Urinary bladder (tissue), 4 donors: Measurements from ENCODE around the gene ZFPM1. TPM values are rescaled to one million over a fixed set of nuclear protein-coding genes. Genes with fewer than 3 reads are reported as not detected.

Source experiments
- DNase-seq: peaks from one replicate; pipeline ENCODE4 v3.0.0-alpha.2; 2015; ENCODE audit errors: extremely low spot score
- H3K27ac ChIP-seq: one replicate; pipeline ENCODE4 v1.5.1; 2013; ENCODE audit warnings: low read depth, mild to moderate bottlenecking, moderate library complexity
- H3K36me3 ChIP-seq: one replicate; pipeline ENCODE4 v1.6.1; 2013; ENCODE audit warnings: mild to moderate bottlenecking, moderate library complexity; ENCODE audit not compliant: insufficient read depth
- H3K4me1 ChIP-seq: one replicate; pipeline ENCODE4 v1.6.1; 2013; ENCODE audit warnings: mild to moderate bottlenecking, moderate library complexity; ENCODE audit not compliant: insufficient read depth
- H3K4me3 ChIP-seq: one replicate; pipeline ENCODE4 v1.5.1; 2013; ENCODE audit warnings: low read depth, low read length
- WGBS: extraction: QIAGEN DNeasy Blood & Tissue Kit; methylation state at CpG from one replicate; pipeline ENCODE4 v1.1.7; 2013; 5-methylcytosine and 5-hydroxymethylcytosine counted together
- polyA plus RNA-seq: library from polyadenylated mRNA; stranded (reverse); fragments of 200-250 nt; gene quantifications from one replicate; pipeline ENCODE4 v1.2.3, GENCODE V29; 2013
- total RNA-seq: library from RNA; depleted of rRNA; stranded (reverse); fragments of >200 nt; gene quantifications from one replicate; pipeline ENCODE4 v1.2.3, GENCODE V29; 2014
- donor health status: healthy with polysubstance abuse.
- donor health status: healthy.

ZFPM1 gene
- total and polyA plus RNA-seq, 2 donors: 2.1 to 2.7 TPM

GRCh38 chr16:88444826-88445582 is 8.1 kb upstream of the ZFPM1 start:
- H3K36me3 ChIP-seq: no peaks in the 10 kb centered on the region
- DNase-seq: no peak
- H3K27ac ChIP-seq: no peak overlapping the region
- H3K4me3 ChIP-seq: no peak overlapping the region
- 53% methylated on average over 32 of the region's 32 CpGs for WGBS
- H3K4me1 ChIP-seq: no peaks in the 10 kb centered on the region

GRCh38 chr16:88445583-88445960 is 7.5 kb upstream of the ZFPM1 start:
- Histone ChIP-seq H3K4me3 (no peak overlapping the region), H3K27ac (no peak overlapping the region), H3K36me3 (no peaks in the 10 kb centered on the region), H3K4me1 (no peaks in the 10 kb centered on the region)
- no peak for DNase-seq
- 65% methylated on average over 25 of the region's 25 CpGs for WGBS

GRCh38 chr16:88446061-88446460 is 7.0 kb upstream of the ZFPM1 start:
- Histone ChIP-seq H3K4me3 (no peak overlapping the region), H3K36me3 (no peaks in the 10 kb centered on the region), H3K4me1 (no peaks in the 10 kb centered on the region), H3K27ac (no peak overlapping the region)
- DNase-seq: no peak
- WGBS: 85% methylated on average over 25 of the region's 25 CpGs

DNA sequence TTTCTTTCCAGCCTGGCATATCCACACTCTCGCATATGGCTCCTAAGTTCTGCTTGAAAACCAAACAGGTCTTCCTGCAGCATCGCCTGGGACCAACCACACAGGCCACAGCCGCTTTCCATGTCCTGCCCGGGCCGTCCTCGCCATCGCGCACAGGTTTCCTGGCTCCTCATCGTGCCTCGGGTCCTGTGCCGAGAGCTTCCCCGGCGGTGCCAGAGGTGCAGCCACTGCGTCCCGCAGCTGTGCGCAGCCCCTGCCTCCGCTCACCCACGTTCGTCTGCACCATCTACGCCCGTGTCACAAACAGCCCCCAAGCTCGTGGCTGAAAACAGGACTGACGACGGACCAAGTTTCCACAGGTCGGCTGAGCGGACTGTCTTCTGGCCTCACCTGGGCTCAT is 6.3 kb upstream of the ZFPM1 start:
- Histone ChIP-seq H3K4me3 (no peak overlapping the region), H3K27ac (no peak overlapping the region), H3K4me1 (no peaks in the 10 kb centered on the region), H3K36me3 (no peaks in the 10 kb centered on the region)
- WGBS: 88% methylated on average over 26 of the region's 26 CpGs
- DNase-seq: no peak

GRCh38 chr16:88447881-88448280 is 5.2 kb upstream of the ZFPM1 start:
- WGBS: 43% methylated on average over 5 of the region's 5 CpGs
- no peak overlapping the region for H3K27ac ChIP-seq
- no peak for DNase-seq
- H3K4me3 ChIP-seq: no peak overlapping the region
- no peaks in the 10 kb centered on the region for H3K36me3 ChIP-seq
- H3K4me1 ChIP-seq: no peaks in the 10 kb centered on the region

DNA sequence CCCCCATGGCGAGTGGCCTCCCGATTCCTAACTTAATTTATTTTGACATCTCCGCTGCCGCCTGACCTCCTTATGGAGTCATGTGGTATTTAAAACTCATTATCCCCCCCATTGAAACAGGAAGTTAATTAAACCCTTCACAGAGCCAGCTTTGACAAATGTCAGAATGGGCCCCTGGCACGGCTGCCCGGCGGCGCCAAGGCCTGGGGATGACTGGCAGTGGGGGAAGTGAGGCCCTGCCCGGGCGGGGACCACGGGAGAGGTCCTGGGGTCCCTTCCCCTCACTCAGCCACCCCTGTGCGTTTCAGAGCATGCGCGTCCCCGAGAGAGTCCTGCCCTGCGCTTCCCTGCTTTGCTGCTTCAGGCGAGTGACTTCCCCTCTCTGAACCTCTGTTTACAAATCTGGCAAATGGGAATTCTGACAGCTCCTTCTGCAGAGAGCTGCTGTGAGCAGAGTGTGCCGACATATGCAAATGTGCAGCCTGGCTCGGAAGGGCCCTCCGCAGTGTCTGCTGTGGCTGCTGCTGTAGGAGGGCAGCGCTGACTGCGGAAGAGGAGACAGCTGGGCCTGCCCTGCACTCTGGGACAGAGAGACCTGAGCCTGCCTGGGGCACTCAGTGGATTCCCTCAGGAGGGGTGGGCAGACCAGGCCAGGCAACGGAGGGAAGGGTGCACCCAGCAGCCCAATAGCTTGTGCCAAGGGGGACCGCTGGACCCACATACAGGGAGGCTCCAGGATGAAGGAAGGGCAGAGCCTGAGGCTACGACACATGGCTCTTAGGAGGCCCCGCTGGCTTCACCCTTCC is 4.4 kb upstream of the ZFPM1 start:
- no peaks in the 10 kb centered on the region for H3K36me3 ChIP-seq
- no peak for DNase-seq
- WGBS: 53% methylated on average over 26 of the region's 26 CpGs
- no peak overlapping the region for H3K4me3 ChIP-seq
- no peaks in the 10 kb centered on the region for H3K4me1 ChIP-seq
- no peak overlapping the region for H3K27ac ChIP-seq

- WGBS: 65% methylated on average over 5 of the region's 5 CpGs
Measured at GRCh38 chr16:88449267-88449561, 3.9 kb upstream of the ZFPM1 start.

GRCh38 chr16:88451586-88452481 is 1.2 kb upstream of the ZFPM1 start:
- Histone ChIP-seq H3K4me3 (no peak overlapping the region), H3K36me3 (no peaks in the 10 kb centered on the region), H3K4me1 (no peaks in the 10 kb centered on the region), H3K27ac (no peak overlapping the region)
- DNase-seq: no peak
- 54% methylated on average over 30 of the region's 30 CpGs for WGBS

More at GRCh38 chr16:88449267-88449561, 3.9 kb upstream of the ZFPM1 start:
- Histone ChIP-seq H3K27ac (no peak overlapping the region), H3K4me3 (no peak overlapping the region), H3K36me3 (no peaks in the 10 kb centered on the region), H3K4me1 (no peaks in the 10 kb centered on the region)
- DNase-seq: no peak

GRCh38 chr16:88452482-88453216 is 431 bp upstream of the ZFPM1 start:
- H3K4me3 ChIP-seq: peak overlapping the region; percentile 53
- H3K27ac ChIP-seq: no peak overlapping the region
- no peaks in the 10 kb centered on the region for H3K36me3 ChIP-seq
- WGBS: 3% methylated on average over 72 of the region's 72 CpGs
- peak; percentile 85 for DNase-seq
- no peaks in the 10 kb centered on the region for H3K4me1 ChIP-seq

DNA sequence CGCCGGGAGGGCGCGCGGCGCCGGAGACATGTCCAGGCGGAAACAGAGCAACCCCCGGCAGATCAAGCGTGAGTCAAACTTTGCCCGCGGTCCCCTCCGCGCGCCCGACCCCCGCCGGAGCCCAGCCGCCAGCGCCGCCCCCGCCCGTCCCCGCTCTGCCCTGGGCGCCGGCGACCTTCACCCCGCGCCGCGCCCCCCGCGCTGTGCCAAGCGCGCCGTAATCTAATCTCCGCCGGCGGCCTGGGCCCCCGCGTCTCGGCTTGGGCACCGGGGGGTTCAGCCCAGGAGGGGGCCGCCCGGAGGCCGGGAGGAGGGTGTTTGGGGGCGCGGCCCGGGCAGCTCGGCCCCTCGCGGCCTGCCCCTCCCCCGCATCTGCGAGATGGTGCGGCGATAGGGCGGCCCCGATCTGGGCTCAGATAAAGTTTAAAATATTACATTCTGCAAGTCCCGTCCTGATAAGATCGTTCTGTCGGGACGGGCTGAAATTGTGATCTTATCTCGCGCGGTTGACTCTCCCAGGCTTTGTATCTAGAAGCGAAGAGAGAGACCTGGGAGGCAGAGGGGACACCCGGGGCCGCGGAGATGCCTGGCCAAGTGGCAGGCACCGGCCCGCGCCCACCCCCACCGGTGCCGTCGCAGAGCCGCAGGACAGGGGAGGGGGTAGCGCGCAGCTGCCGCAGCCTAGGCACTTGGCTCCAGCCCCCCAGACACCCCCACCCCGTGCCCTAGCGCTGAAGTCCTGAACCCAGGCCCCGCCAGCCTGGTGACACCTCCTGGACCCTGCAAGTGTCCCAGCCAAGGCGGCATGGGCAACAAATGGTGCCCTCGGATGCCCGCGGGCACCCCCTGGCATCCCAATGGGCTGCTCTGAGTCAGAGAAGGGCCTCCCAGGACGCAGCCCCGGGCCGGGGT is 787 bp downstream of the ZFPM1 start:
- no peaks in the 10 kb centered on the region for H3K4me1 ChIP-seq
- WGBS: 3% methylated on average over 89 of the region's 89 CpGs
- H3K36me3 ChIP-seq: no peaks in the 10 kb centered on the region
- peak overlapping the region; percentile 58 for H3K4me3 ChIP-seq
- H3K27ac ChIP-seq: no peak overlapping the region
- no peak for DNase-seq

DNA sequence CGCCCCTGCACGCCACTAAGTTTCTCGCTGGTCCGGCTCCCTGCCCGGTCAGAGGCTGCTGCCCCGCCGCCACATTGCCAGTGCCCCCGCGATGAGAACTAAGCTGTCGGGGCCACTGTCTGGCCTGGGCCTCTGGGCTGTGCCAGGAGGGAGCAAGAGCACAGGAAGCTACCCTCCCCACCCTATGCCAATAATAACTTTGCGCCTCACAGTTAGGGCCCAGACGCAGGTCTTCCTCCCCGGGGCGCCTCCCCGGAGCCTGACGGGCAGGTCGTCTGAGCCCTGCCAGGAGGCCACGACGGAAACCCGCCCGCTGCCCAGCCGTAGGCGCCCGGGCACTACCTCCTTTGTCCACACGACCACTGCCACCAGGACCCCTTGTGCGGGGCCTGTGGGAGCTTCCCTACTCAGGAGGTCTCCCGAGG is 1.5 kb downstream of the ZFPM1 start:
- Histone ChIP-seq H3K4me1 (no peaks in the 10 kb centered on the region), H3K27ac (no peak overlapping the region), H3K36me3 (no peaks in the 10 kb centered on the region), H3K4me3 (peak overlapping the region; percentile 58)
- no peak for DNase-seq
- 22% methylated on average over 27 of the region's 27 CpGs for WGBS

GRCh38 chr16:88455610-88456355 is 2.7 kb downstream of the ZFPM1 start:
- H3K4me3 ChIP-seq: peak overlapping the region; percentile 58
- no peak for DNase-seq
- H3K36me3 ChIP-seq: no peaks in the 10 kb centered on the region
- no peaks in the 10 kb centered on the region for H3K4me1 ChIP-seq
- H3K27ac ChIP-seq: no peak overlapping the region
- WGBS: under 1% methylated on average over 68 of the region's 68 CpGs
